ENCODE data around the gene FYN.
A peak's percentile ranks its signal among the peaks of the same experiment; 100 is the strongest.

The FYN gene

GRCh38 chr6:111759836-111760785, 113.1 kb downstream of the FYN start:
- Mint-ChIP-seq H3K27me3 (ENCODE audit: low read depth) (no peaks in the 10 kb centered on the region), H3K4me3 (peak overlapping the region in 2 of 3 experiments; percentile 45 to 48), H3K36me3 (ENCODE audit: low read depth) (peaks cover 15% of the 10 kb centered on the region), H3K4me1 (peaks cover 83% of the 10 kb centered on the region), H3K9me3 (no peaks in the 10 kb centered on the region), H3K27ac (peak overlapping the region; percentile 84 to 93 (median 87))
- no peak for TF ChIP-seq CTCF (IDR thresholded peaks at IDR 0.05; ENCODE audit: unreplicated experiment in 3 of 3)

GRCh38 chr6:111759331-111759835, 113.9 kb downstream of the FYN start:
- peaks cover 82% of the 10 kb centered on the region for H3K4me1 Mint-ChIP-seq
- H3K27me3 Mint-ChIP-seq (ENCODE audit: low read depth) = no peaks in the 10 kb centered on the region
- peaks cover 13% of the 10 kb centered on the region for H3K36me3 Mint-ChIP-seq (ENCODE audit: low read depth)
- peak overlapping the region; percentile 84 to 93 (median 87) for H3K27ac Mint-ChIP-seq
- TF ChIP-seq CTCF (IDR thresholded peaks at IDR 0.05; ENCODE audit: unreplicated experiment in 3 of 3) = no peak
- peak overlapping the region in 2 of 3 experiments; percentile 15 to 45 for H3K4me3 Mint-ChIP-seq
- H3K9me3 Mint-ChIP-seq = no peaks in the 10 kb centered on the region

DNA sequence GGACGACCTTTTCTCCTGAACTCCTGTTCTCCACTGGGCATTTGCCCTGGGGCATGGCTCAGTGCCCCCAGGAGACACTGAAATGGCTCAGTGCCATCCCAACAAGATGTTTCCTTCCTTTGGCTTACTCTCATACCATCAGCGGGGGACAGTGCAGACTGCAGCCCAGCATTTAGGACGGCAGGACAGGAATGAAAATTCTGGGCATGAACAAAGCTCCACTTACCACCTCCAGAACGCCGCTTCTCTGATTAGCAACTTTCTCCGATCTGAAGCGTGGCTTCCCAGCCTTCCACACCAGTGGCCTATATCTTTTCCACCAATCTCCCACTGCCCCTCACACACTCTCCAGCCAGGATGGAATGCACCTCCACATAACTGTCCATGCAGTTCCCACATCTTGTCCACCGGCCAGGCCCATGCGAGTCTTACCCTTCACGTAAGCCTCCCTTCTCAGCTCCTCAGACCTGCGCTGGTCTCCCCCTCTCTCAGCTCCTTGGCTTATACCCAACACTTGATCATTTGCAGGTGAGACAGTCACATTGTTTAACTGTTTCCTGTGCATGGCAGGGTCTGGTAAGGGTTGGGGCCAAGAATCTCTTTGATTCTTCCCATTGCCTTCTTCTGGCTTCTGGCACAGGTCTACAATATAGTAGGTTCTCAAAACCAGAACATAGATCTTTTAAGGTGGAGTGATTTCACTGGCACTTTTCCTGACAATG, 114.5 kb downstream of the FYN start:
- H3K27me3 Mint-ChIP-seq (ENCODE audit: low read depth) = no peaks in the 10 kb centered on the region
- H3K9me3 Mint-ChIP-seq = no peaks in the 10 kb centered on the region
- no peak for TF ChIP-seq CTCF (IDR thresholded peaks at IDR 0.05; ENCODE audit: unreplicated experiment in 3 of 3)
- no peak overlapping the region for H3K4me3 Mint-ChIP-seq
- H3K4me1 Mint-ChIP-seq = peaks cover 84% of the 10 kb centered on the region
- H3K27ac Mint-ChIP-seq = peak overlapping the region; percentile 84 to 93 (median 87)
- peaks cover 17% of the 10 kb centered on the region for H3K36me3 Mint-ChIP-seq (ENCODE audit: low read depth)

- Mint-ChIP-seq H3K27ac (peak overlapping the region in 2 of 3 experiments; percentile 47 to 84), H3K4me3 (no peak overlapping the region), H3K27me3 (ENCODE audit: low read depth) (no peaks in the 10 kb centered on the region), H3K9me3 (no peaks in the 10 kb centered on the region), H3K4me1 (peaks cover 82% of the 10 kb centered on the region), H3K36me3 (ENCODE audit: low read depth) (peaks cover 23% of the 10 kb centered on the region)
- TF ChIP-seq CTCF (IDR thresholded peaks at IDR 0.05; ENCODE audit: unreplicated experiment in 3 of 3) = no peak
Measured at GRCh38 chr6:111757342-111757741, 115.9 kb downstream of the FYN start.

DNA sequence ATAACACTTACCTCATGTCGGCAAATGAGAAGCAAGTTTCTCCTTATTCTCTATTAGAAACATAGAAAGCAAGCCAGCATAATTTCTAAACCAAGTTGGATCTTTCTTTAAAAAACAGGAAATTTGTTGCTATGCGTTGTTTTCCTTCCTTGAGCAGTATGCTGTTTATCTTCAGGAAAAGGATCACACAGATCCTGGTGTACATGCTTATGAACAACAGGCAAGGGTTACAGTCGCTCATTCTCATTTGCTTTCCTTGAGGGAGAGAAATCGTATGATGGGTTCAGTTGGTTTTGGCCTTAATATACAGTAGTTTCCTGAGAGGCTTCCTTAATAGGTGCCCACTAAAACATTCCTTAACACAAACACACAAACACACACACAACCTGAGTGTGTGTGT, 118.8 kb downstream of the FYN start:
- TF ChIP-seq CTCF (IDR thresholded peaks at IDR 0.05; ENCODE audit: unreplicated experiment in 3 of 3) = no peak
- Mint-ChIP-seq H3K27me3 (ENCODE audit: low read depth) (no peaks in the 10 kb centered on the region), H3K27ac (peak overlapping the region; percentile 50 to 75 (median 73)), H3K9me3 (no peaks in the 10 kb centered on the region), H3K4me3 (no peak overlapping the region), H3K36me3 (ENCODE audit: low read depth) (peaks cover 23% of the 10 kb centered on the region), H3K4me1 (peaks cover 68% of the 10 kb centered on the region)

All from nephron (organoid).